ENCODE data around the gene OR6N1. TPM values are rescaled to one million over a fixed set of nuclear protein-coding genes. Genes with fewer than 3 reads are reported as not detected.

Gene OR6N1
- total RNA-seq, 4 donors from 2014 or later: not detected

DNA sequence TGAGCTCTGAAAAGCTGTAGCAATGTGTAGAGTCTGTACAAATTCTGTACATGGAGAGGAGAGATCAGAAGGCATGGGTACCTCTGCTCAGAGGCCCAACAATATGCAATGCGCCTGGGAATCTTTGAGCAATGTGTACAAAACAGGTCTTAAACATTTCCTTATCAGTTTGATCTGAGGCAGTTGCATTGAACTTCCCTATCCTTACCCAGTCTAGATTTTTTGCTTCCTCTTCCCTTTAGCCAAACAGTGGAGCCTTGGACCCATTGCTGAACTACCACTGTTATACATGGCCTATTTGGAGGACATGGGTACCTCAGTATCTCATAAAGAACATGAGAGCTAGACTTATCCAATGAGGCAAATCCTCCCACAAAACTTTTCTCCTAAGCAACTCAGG is 46.6 kb upstream of the OR6N1 start:
- DNase-seq (ENCODE audit: low spot score in 2 of 2): no peak
- no peak for TF ChIP-seq EP300 (IDR thresholded peaks at IDR 0.05)
- TF ChIP-seq, protein P1, sequence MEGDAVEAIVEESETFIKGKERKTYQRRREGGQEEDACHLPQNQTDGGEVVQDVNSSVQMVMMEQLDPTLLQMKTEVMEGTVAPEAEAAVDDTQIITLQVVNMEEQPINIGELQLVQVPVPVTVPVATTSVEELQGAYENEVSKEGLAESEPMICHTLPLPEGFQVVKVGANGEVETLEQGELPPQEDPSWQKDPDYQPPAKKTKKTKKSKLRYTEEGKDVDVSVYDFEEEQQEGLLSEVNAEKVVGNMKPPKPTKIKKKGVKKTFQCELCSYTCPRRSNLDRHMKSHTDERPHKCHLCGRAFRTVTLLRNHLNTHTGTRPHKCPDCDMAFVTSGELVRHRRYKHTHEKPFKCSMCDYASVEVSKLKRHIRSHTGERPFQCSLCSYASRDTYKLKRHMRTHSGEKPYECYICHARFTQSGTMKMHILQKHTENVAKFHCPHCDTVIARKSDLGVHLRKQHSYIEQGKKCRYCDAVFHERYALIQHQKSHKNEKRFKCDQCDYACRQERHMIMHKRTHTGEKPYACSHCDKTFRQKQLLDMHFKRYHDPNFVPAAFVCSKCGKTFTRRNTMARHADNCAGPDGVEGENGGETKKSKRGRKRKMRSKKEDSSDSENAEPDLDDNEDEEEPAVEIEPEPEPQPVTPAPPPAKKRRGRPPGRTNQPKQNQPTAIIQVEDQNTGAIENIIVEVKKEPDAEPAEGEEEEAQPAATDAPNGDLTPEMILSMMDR (IDR thresholded peaks at IDR 0.05): no peak
- TF ChIP-seq POLR2A (IDR thresholded peaks at IDR 0.05): no peak
- 75 to 81% methylated on average over 1 of the region's 1 CpG for WGBS, 2 donors
- H3K4me3 ChIP-seq: no peak overlapping the region
- no peaks in the 10 kb centered on the region for H3K4me1 ChIP-seq
- no peaks in the 10 kb centered on the region for H3K27me3 ChIP-seq
- H3K36me3 ChIP-seq: no peaks in the 10 kb centered on the region
- H3K9me3 ChIP-seq: no peaks in the 10 kb centered on the region
- no peak overlapping the region for H3K27ac ChIP-seq

DNA sequence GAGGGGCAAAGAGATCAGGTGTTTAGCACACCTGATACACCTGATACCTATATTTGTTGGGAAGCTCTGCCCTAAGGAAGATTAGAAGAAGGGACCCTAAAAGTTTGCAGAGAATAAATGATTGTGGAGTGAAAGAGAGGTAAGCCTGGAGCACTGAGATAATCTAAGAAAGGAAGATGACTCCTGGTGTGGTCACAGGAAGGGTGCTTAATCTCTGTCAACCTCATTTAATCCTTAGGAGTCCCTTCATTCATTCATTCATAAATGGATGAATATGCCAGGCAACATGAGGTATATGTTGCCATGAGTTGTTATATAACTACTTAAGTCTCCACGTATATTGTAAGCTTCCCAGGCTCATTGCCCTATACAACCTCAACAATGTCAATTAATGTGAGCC is 43.0 kb upstream of the OR6N1 start:
- 80 to 88% methylated on average over 1 of the region's 1 CpG for WGBS, 2 donors
- H3K27ac ChIP-seq: no peak overlapping the region

DNA sequence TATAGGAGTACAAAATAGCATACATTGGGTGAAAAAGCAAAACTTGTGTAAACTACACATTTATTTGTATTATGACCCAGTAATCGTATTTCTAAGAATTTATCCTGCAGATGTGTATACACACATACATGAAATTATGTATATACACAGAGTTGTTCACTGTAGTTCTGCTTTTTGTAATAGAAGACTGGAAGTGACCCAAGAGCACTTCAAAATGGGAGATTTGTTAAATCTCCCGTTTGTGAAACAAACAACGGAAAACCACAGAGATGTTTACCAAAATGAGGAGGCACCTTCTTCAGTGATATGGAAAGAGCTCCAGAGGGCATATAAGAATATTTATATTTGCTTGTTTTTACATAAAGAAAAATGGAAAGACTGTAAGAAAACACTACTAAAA is 41.2 kb upstream of the OR6N1 start:
- whole genome bisulfite sequencing, 2 donors: 52 to 60% methylated on average over 3 of the region's 3 CpGs
- H3K36me3 ChIP-seq: no peaks in the 10 kb centered on the region

More for the DNA sequence above, 43.0 kb upstream of the OR6N1 start:
- Histone ChIP-seq H3K4me3 (no peak overlapping the region), H3K36me3 (no peaks in the 10 kb centered on the region), H3K27me3 (no peaks in the 10 kb centered on the region), H3K4me1 (no peaks in the 10 kb centered on the region), H3K9me3 (no peaks in the 10 kb centered on the region)
- DNase-seq (ENCODE audit: low spot score in 2 of 2): no peak
- no peak for TF ChIP-seq POLR2A (IDR thresholded peaks at IDR 0.05)
- TF ChIP-seq, protein P1 (IDR thresholded peaks at IDR 0.05): no peak
- no peak for TF ChIP-seq EP300 (IDR thresholded peaks at IDR 0.05)

DNA sequence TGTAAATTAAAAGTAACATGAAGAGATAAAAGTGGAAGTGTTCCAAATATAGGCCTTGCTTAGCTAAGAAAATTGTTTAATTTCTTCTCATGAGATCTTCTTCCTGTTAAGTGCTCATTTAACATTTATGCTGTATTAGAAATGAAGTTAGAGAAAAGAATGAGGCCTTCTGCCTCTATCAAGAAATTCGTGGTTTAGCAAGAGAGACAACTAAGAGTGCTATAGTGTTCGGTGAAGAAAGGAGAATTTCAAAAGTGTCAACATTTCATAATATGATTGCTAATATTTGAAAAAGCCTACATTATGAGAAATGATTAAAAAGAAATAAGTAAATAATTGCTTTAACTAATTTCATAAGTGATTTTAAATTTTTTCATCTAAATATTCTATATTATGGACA is 40.3 kb upstream of the OR6N1 start:
- Histone ChIP-seq H3K9me3 (no peaks in the 10 kb centered on the region), H3K36me3 (no peaks in the 10 kb centered on the region), H3K27me3 (no peaks in the 10 kb centered on the region), H3K4me1 (no peaks in the 10 kb centered on the region), H3K4me3 (no peak overlapping the region), H3K27ac (no peak overlapping the region)
- TF ChIP-seq EP300 (IDR thresholded peaks at IDR 0.05): no peak
- no peak for TF ChIP-seq POLR2A (IDR thresholded peaks at IDR 0.05)
- TF ChIP-seq, protein P1 (IDR thresholded peaks at IDR 0.05): no peak
- WGBS, 2 donors: 68 to 85% methylated on average over 2 of the region's 2 CpGs
- DNase-seq (ENCODE audit: low spot score in 2 of 2): no peak

More for the DNA sequence above, 41.2 kb upstream of the OR6N1 start:
- TF ChIP-seq, protein P1 (IDR thresholded peaks at IDR 0.05): no peak
- TF ChIP-seq POLR2A (IDR thresholded peaks at IDR 0.05) (no peak), EP300 (IDR thresholded peaks at IDR 0.05) (no peak)
- Histone ChIP-seq H3K9me3 (no peaks in the 10 kb centered on the region), H3K4me1 (no peaks in the 10 kb centered on the region), H3K27me3 (no peaks in the 10 kb centered on the region), H3K27ac (no peak overlapping the region), H3K4me3 (no peak overlapping the region)
- DNase-seq (ENCODE audit: low spot score in 2 of 2): no peak

DNA sequence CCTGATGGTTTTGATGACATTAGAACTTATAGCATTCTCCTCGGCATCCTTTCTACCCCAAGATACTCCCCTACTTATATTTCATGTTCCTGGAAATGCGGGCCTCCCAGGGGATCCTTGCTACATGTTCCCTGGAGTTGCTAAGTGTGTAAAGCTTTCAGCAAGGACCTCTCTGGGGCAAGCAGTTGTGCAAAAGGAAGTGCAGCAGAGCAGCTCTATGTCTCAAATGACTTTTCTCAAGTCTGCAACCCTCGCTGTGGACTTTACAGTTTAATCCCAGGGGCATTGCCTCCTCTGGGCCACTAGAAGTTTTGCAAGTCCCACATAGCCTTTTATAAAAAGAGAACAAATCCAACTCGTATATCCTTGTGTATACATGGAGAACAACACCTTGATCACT is 38.3 kb upstream of the OR6N1 start:
- no peaks in the 10 kb centered on the region for H3K27me3 ChIP-seq
- H3K27ac ChIP-seq: no peak overlapping the region
- no peak overlapping the region for H3K4me3 ChIP-seq
- no peak for DNase-seq (ENCODE audit: low spot score in 2 of 2)
- H3K4me1 ChIP-seq: no peaks in the 10 kb centered on the region
- no peaks in the 10 kb centered on the region for H3K36me3 ChIP-seq
- no peaks in the 10 kb centered on the region for H3K9me3 ChIP-seq
- TF ChIP-seq EP300 (IDR thresholded peaks at IDR 0.05): no peak
- TF ChIP-seq, protein P1 (IDR thresholded peaks at IDR 0.05): no peak
- no peak for TF ChIP-seq POLR2A (IDR thresholded peaks at IDR 0.05)
- 65 to 78% methylated on average over 4 of the region's 4 CpGs for WGBS, 2 donors

Measured in tibial nerve (tissue), 4 donors.